Neuronal stem cell (in vitro differentiated cells): Measurements from ENCODE around the gene KRT73.

Source experiments
- DNase-seq: peaks from one replicate; pipeline ENCODE4 v3.0.0-alpha.2; 2013; ENCODE audit warnings: low spot score
- H2AFZ ChIP-seq: one replicate; pipeline ENCODE4 v1.6.1; 2013; ENCODE audit warnings: mild to moderate bottlenecking, low read length, inconsistent platforms
- H2AK5ac ChIP-seq: 2 replicates; pipeline ENCODE4 v1.6.1; 2013; ENCODE audit warnings: low read depth, mild to moderate bottlenecking, inconsistent platforms, low read length, moderate library complexity, mixed read lengths
- H2BK120ac ChIP-seq: 2 replicates; pipeline ENCODE4 v1.6.1; 2013; ENCODE audit warnings: low read depth, mild to moderate bottlenecking, inconsistent platforms, low read length, moderate library complexity, mixed read lengths
- H2BK12ac ChIP-seq: one replicate; pipeline ENCODE4 v1.6.1; 2013; ENCODE audit warnings: low read length, inconsistent platforms
- H2BK15ac ChIP-seq: 2 replicates; pipeline ENCODE4 v1.6.1; 2013; ENCODE audit warnings: mild to moderate bottlenecking, low read length, inconsistent platforms, mixed read lengths
- H2BK5ac ChIP-seq: one replicate; pipeline ENCODE4 v1.6.1; 2013; ENCODE audit warnings: inconsistent platforms, mild to moderate bottlenecking, low read length, moderate library complexity
- H3K14ac ChIP-seq: one replicate; pipeline ENCODE4 v1.6.1; 2013; ENCODE audit warnings: low read length, inconsistent platforms
- H3K18ac ChIP-seq: 2 replicates; pipeline ENCODE4 v1.6.1; 2013; ENCODE audit warnings: low read length, inconsistent platforms
- H3K23ac ChIP-seq: 2 replicates; pipeline ENCODE4 v1.6.1; 2013; ENCODE audit warnings: low read depth, mild to moderate bottlenecking, mixed read lengths, low read length, inconsistent platforms; ENCODE audit not compliant: poor library complexity
- H3K27ac ChIP-seq: replicated peaks from 3 replicates; pipeline ENCODE4 v1.5.1; 2013; ENCODE audit warnings: low read length, inconsistent platforms
- H3K27me3 ChIP-seq, 3 experiments: 2 replicates each; pipeline ENCODE4 v1.6.1; 2013; ENCODE audit warnings: low read length in 3 of 3, mild to moderate bottlenecking in 2 of 3, inconsistent platforms in 1 of 3, low read depth in 1 of 3, mixed read lengths in 1 of 3, moderate library complexity in 1 of 3; ENCODE audit not compliant: control insufficient read depth in 3 of 3, insufficient read depth in 3 of 3
- H3K36me3 ChIP-seq, 2 donors: replicated peaks in 1 of 2; 2 replicates each; pipeline ENCODE4 v1.6.1; 2013; ENCODE audit warnings: low read length in 2 of 2; ENCODE audit not compliant: control insufficient read depth in 2 of 2, insufficient read depth in 2 of 2
- H3K4ac ChIP-seq: 2 replicates; pipeline ENCODE4 v1.6.1; 2013; ENCODE audit warnings: inconsistent platforms, mild to moderate bottlenecking, low read length, moderate library complexity
- H3K4me1 ChIP-seq, 2 donors: 1 replicate in 1 of 2; 2 replicates in 1 of 2; pipeline ENCODE4 v1.6.1; 2013; ENCODE audit warnings: low read length in 2 of 2, low read depth in 1 of 2; ENCODE audit not compliant: control insufficient read depth in 2 of 2, insufficient read depth in 1 of 2
- H3K4me2 ChIP-seq: one replicate; pipeline ENCODE4 v1.6.1; 2013; ENCODE audit warnings: mild to moderate bottlenecking, low read length, inconsistent platforms; ENCODE audit not compliant: insufficient read depth, poor library complexity, severe bottlenecking
- H3K4me3 ChIP-seq, 2 donors: 2 replicates each; pipeline ENCODE4 v1.5.1; 2013; ENCODE audit warnings: low read length in 2 of 2, mild to moderate bottlenecking in 2 of 2, inconsistent platforms in 1 of 2, moderate library complexity in 1 of 2
- H3K79me1 ChIP-seq: one replicate; pipeline ENCODE4 v1.6.1; 2013; ENCODE audit warnings: low read depth, mild to moderate bottlenecking, inconsistent platforms, low read length, moderate library complexity
- H3K9ac ChIP-seq: one replicate; pipeline ENCODE4 v1.6.1; 2013; ENCODE audit warnings: mild to moderate bottlenecking, low read depth, low read length, inconsistent platforms; ENCODE audit not compliant: poor library complexity
- H3K9me3 ChIP-seq, 2 donors: replicated peaks in 1 of 2; 2 replicates each; pipeline versions ENCODE3 to v1.6.1; 2013; ENCODE audit warnings: low read length in 2 of 2, mild to moderate bottlenecking in 2 of 2, inconsistent platforms in 1 of 2, low read depth in 1 of 2, mixed read lengths in 1 of 2, moderate library complexity in 1 of 2; ENCODE audit not compliant: control insufficient read depth in 2 of 2, insufficient read depth in 1 of 2
- H4K8ac ChIP-seq: one replicate; pipeline ENCODE4 v1.6.1; 2013; ENCODE audit warnings: low read depth, mild to moderate bottlenecking, inconsistent platforms, low read length, moderate library complexity
- H4K91ac ChIP-seq: one replicate; pipeline ENCODE4 v1.6.1; 2013; ENCODE audit warnings: low read length, low read depth, mild to moderate bottlenecking, inconsistent platforms; ENCODE audit not compliant: poor library complexity
- WGBS, 2 donors: extraction: QIAGEN DNeasy Blood & Tissue Kit; methylation state at CpG; one replicate each; pipeline ENCODE4 v1.1.7; 2013; ENCODE audit warnings: missing lambda C conversion rate in 2 of 2, mixed read lengths in 1 of 2; ENCODE audit not compliant: insufficient read length in 2 of 2, insufficient replicate concordance in 1 of 2; ENCODE audit errors: extremely low coverage in 2 of 2; 5-methylcytosine and 5-hydroxymethylcytosine counted together

KRT73 gene

GRCh38 chr12:52627395-52628110, 9.2 kb upstream of the KRT73 start:
- Histone ChIP-seq H3K27me3 (peaks cover 0 to 3% (median 0%) of the 10 kb centered on the region in 3 experiments), H2AFZ (no peak overlapping the region), H3K4me2 (no peak overlapping the region), H3K18ac (no peak overlapping the region), H3K36me3 (no peaks in the 10 kb centered on the region), H4K8ac (no peak overlapping the region), H3K4ac (no peak overlapping the region), H2AK5ac (no peak overlapping the region), H3K9me3 (no peaks in the 10 kb centered on the region), H3K4me1 (peaks cover 0 to 7% of the 10 kb centered on the region in 2 donors), H3K27ac (no peak overlapping the region), H2BK15ac (no peak overlapping the region), H3K9ac (no peak overlapping the region), H3K4me3 (no peak overlapping the region), H2BK120ac (no peak overlapping the region), H2BK12ac (no peak overlapping the region), H3K79me1 (no peaks in the 10 kb centered on the region), H4K91ac (no peak overlapping the region), H3K14ac (no peak overlapping the region), H2BK5ac (no peak overlapping the region), H3K23ac (no peak overlapping the region)
- no CpG with 5 or more reads among the region's 2 CpGs for WGBS, 2 donors
- DNase-seq: no peak

GRCh38 chr12:52622349-52622748, 4.0 kb upstream of the KRT73 start:
- Histone ChIP-seq H3K9me3 (no peaks in the 10 kb centered on the region), H2AFZ (no peak overlapping the region), H4K91ac (no peak overlapping the region), H3K18ac (no peak overlapping the region), H3K27ac (no peak overlapping the region), H2BK120ac (no peak overlapping the region), H4K8ac (no peak overlapping the region), H3K9ac (no peak overlapping the region), H3K4me3 (no peak overlapping the region), H3K79me1 (no peaks in the 10 kb centered on the region), H3K14ac (no peak overlapping the region), H2BK5ac (no peak overlapping the region), H3K36me3 (no peaks in the 10 kb centered on the region), H3K4ac (no peak overlapping the region), H3K4me2 (no peak overlapping the region), H3K23ac (no peak overlapping the region), H2BK15ac (no peak overlapping the region), H2AK5ac (no peak overlapping the region), H3K27me3 (no peaks in the 10 kb centered on the region), H2BK12ac (no peak overlapping the region), H3K4me1 (peaks cover 0 to 15% of the 10 kb centered on the region in 2 donors)
- no CpG with 5 or more reads among the region's 5 CpGs for WGBS, 2 donors
- no peak for DNase-seq

GRCh38 chr12:52618866-52619265, 507 bp upstream of the KRT73 start:
- Histone ChIP-seq H3K4me1 (peaks cover 0 to 9% of the 10 kb centered on the region in 2 donors), H4K8ac (no peak overlapping the region), H2BK120ac (no peak overlapping the region), H3K18ac (no peak overlapping the region), H2BK5ac (no peak overlapping the region), H3K79me1 (no peaks in the 10 kb centered on the region), H3K27me3 (peaks cover 0 to 13% (median 0%) of the 10 kb centered on the region in 3 experiments), H3K23ac (no peak overlapping the region), H2BK12ac (no peak overlapping the region), H3K9ac (no peak overlapping the region), H3K9me3 (no peaks in the 10 kb centered on the region), H2AK5ac (peak overlapping the region; percentile 20), H4K91ac (no peak overlapping the region), H3K36me3 (no peaks in the 10 kb centered on the region), H3K14ac (no peak overlapping the region), H3K4me2 (no peak overlapping the region), H3K4me3 (no peak overlapping the region), H2BK15ac (no peak overlapping the region), H3K4ac (no peak overlapping the region), H2AFZ (no peak overlapping the region), H3K27ac (no peak overlapping the region)
- no CpG with 5 or more reads among the region's 2 CpGs for WGBS, 2 donors
- no peak for DNase-seq

- Histone ChIP-seq H2AK5ac (no peak overlapping the region), H3K27me3 (peaks cover 0 to 15% (median 0%) of the 10 kb centered on the region in 3 experiments), H3K36me3 (no peaks in the 10 kb centered on the region), H3K23ac (no peak overlapping the region), H2BK15ac (no peak overlapping the region), H3K27ac (no peak overlapping the region), H3K4me2 (no peak overlapping the region), H3K9ac (no peak overlapping the region), H3K9me3 (no peaks in the 10 kb centered on the region), H3K79me1 (no peaks in the 10 kb centered on the region), H3K14ac (no peak overlapping the region), H4K91ac (no peak overlapping the region), H3K18ac (no peak overlapping the region), H2BK12ac (no peak overlapping the region), H3K4ac (no peak overlapping the region), H3K4me3 (no peak overlapping the region), H3K4me1 (peaks cover 0 to 9% of the 10 kb centered on the region in 2 donors), H2AFZ (no peak overlapping the region), H2BK5ac (peak overlapping the region; percentile 2), H4K8ac (no peak overlapping the region), H2BK120ac (no peak overlapping the region)
- no CpG with 5 or more reads among the region's 7 CpGs for WGBS, 2 donors
- no peak for DNase-seq
These were observed 965 bp downstream of the KRT73 start for GRCh38 chr12:52617403-52617785.
